ENCODE measurements around the gene CGB2.

The CGB2 gene

GRCh38 chr19:48992581-48993174 is 39.0 kb upstream of the CGB2 start:
- peaks cover 14% of the 10 kb centered on the region for H3K36me3 ChIP-seq (ENCODE audit: insufficient read depth, low read length)
- peak overlapping the region; percentile 98 for H3K4me2 ChIP-seq (ENCODE audit: low read length)
- H3K4me3 ChIP-seq (ENCODE audit: low read length), result peak overlapping the region; percentile 98
- H3K9ac ChIP-seq (ENCODE audit: low read depth, low read length), result peak overlapping the region; percentile 95
- peaks cover 33% of the 10 kb centered on the region for H3K4me1 ChIP-seq (ENCODE audit: control insufficient read depth, insufficient read depth, low read length)
- H3K27me3 ChIP-seq (ENCODE audit: control insufficient read depth, insufficient read depth, low read length), result no peaks in the 10 kb centered on the region
- H3K9me3 ChIP-seq (replicated peaks; ENCODE audit: low read length), result no peaks in the 10 kb centered on the region

GRCh38 chr19:48993175-48994034 is 38.3 kb upstream of the CGB2 start, which contains the start of the genes GYS1 and RUVBL2:
TSS of gene GYS1 (minus strand) at chr19:48993309. CDS start at chr19:48993112, 197 bp downstream.
TSS of gene RUVBL2 (plus strand) at chr19:48993887. CDS start at chr19:48993912, 25 bp downstream.
- Histone ChIP-seq H3K27me3 (ENCODE audit: control insufficient read depth, insufficient read depth, low read length) (no peaks in the 10 kb centered on the region), H3K4me1 (ENCODE audit: control insufficient read depth, insufficient read depth, low read length) (peaks cover 35% of the 10 kb centered on the region), H3K4me3 (ENCODE audit: low read length) (peak within 1 kb of the TSS; percentile 98), H3K36me3 (ENCODE audit: insufficient read depth, low read length) (peaks cover 9% of the 10 kb centered on the region), H3K9me3 (replicated peaks; ENCODE audit: low read length) (no peaks in the 10 kb centered on the region), H3K9ac (ENCODE audit: low read depth, low read length) (peak within 1 kb of the TSS; percentile 95), H3K4me2 (ENCODE audit: low read length) (peak within 1 kb of the TSS; percentile 98)

GRCh38 chr19:48994035-48994386 is 37.7 kb upstream of the CGB2 start:
- Histone ChIP-seq H3K27me3 (ENCODE audit: control insufficient read depth, insufficient read depth, low read length) (no peaks in the 10 kb centered on the region), H3K4me3 (ENCODE audit: low read length) (peak overlapping the region; percentile 82), H3K9me3 (replicated peaks; ENCODE audit: low read length) (no peaks in the 10 kb centered on the region)

GRCh38 chr19:48997972-48998371 is 33.7 kb upstream of the CGB2 start:
- Histone ChIP-seq H3K36me3 (ENCODE audit: insufficient read depth, low read length) (peaks cover 4% of the 10 kb centered on the region), H3K9ac (ENCODE audit: low read depth, low read length) (no peak overlapping the region)

More at GRCh38 chr19:48994035-48994386, 37.7 kb upstream of the CGB2 start:
- Histone ChIP-seq H3K4me2 (ENCODE audit: low read length) (peak overlapping the region; percentile 88), H3K36me3 (ENCODE audit: insufficient read depth, low read length) (peaks cover 3% of the 10 kb centered on the region), H3K4me1 (ENCODE audit: control insufficient read depth, insufficient read depth, low read length) (peaks cover 35% of the 10 kb centered on the region), H3K9ac (ENCODE audit: low read depth, low read length) (peak overlapping the region; percentile 86)

GRCh38 chr19:48999481-49000325 is 32.0 kb upstream of the CGB2 start:
- Histone ChIP-seq H3K4me1 (ENCODE audit: control insufficient read depth, insufficient read depth, low read length) (peaks cover 8% of the 10 kb centered on the region), H3K36me3 (ENCODE audit: insufficient read depth, low read length) (peaks cover 19% of the 10 kb centered on the region), H3K9me3 (replicated peaks; ENCODE audit: low read length) (no peaks in the 10 kb centered on the region), H3K4me2 (ENCODE audit: low read length) (no peak overlapping the region), H3K4me3 (ENCODE audit: low read length) (no peak overlapping the region), H3K9ac (ENCODE audit: low read depth, low read length) (no peak overlapping the region), H3K27me3 (ENCODE audit: control insufficient read depth, insufficient read depth, low read length) (no peaks in the 10 kb centered on the region)

More at GRCh38 chr19:48997972-48998371, 33.7 kb upstream of the CGB2 start:
- no peak overlapping the region for H3K4me2 ChIP-seq (ENCODE audit: low read length)
- H3K4me1 ChIP-seq (ENCODE audit: control insufficient read depth, insufficient read depth, low read length), result peaks cover 8% of the 10 kb centered on the region
- H3K4me3 ChIP-seq (ENCODE audit: low read length), result no peak overlapping the region
- no peaks in the 10 kb centered on the region for H3K27me3 ChIP-seq (ENCODE audit: control insufficient read depth, insufficient read depth, low read length)
- no peaks in the 10 kb centered on the region for H3K9me3 ChIP-seq (replicated peaks; ENCODE audit: low read length)

GRCh38 chr19:49004133-49004532 is 27.6 kb upstream of the CGB2 start:
- peaks cover 40% of the 10 kb centered on the region for H3K36me3 ChIP-seq (ENCODE audit: insufficient read depth, low read length)
- no peaks in the 10 kb centered on the region for H3K4me1 ChIP-seq (ENCODE audit: control insufficient read depth, insufficient read depth, low read length)
- no peaks in the 10 kb centered on the region for H3K9me3 ChIP-seq (replicated peaks; ENCODE audit: low read length)
- no peak overlapping the region for H3K4me3 ChIP-seq (ENCODE audit: low read length)
- no peaks in the 10 kb centered on the region for H3K27me3 ChIP-seq (ENCODE audit: control insufficient read depth, insufficient read depth, low read length)
- H3K9ac ChIP-seq (ENCODE audit: low read depth, low read length), result no peak overlapping the region
- H3K4me2 ChIP-seq (ENCODE audit: low read length), result no peak overlapping the region

- H3K4me1 ChIP-seq (ENCODE audit: control insufficient read depth, insufficient read depth, low read length), result no peaks in the 10 kb centered on the region
- H3K9ac ChIP-seq (ENCODE audit: low read depth, low read length), result no peak overlapping the region
- H3K4me2 ChIP-seq (ENCODE audit: low read length), result no peak overlapping the region
- H3K4me3 ChIP-seq (ENCODE audit: low read length), result no peak overlapping the region
- H3K9me3 ChIP-seq (replicated peaks; ENCODE audit: low read length), result no peaks in the 10 kb centered on the region
- H3K36me3 ChIP-seq (ENCODE audit: insufficient read depth, low read length), result peaks cover 48% of the 10 kb centered on the region
- no peaks in the 10 kb centered on the region for H3K27me3 ChIP-seq (ENCODE audit: control insufficient read depth, insufficient read depth, low read length)
These were observed 26.6 kb upstream of the CGB2 start for GRCh38 chr19:49004964-49005614.

GRCh38 chr19:49006905-49007304 is 24.8 kb upstream of the CGB2 start:
- Histone ChIP-seq H3K36me3 (ENCODE audit: insufficient read depth, low read length) (peaks cover 62% of the 10 kb centered on the region), H3K27me3 (ENCODE audit: control insufficient read depth, insufficient read depth, low read length) (no peaks in the 10 kb centered on the region), H3K9ac (ENCODE audit: low read depth, low read length) (no peak overlapping the region)

GRCh38 chr19:49009828-49010227 is 21.9 kb upstream of the CGB2 start:
- no peak overlapping the region for H3K9ac ChIP-seq (ENCODE audit: low read depth, low read length)
- no peak overlapping the region for H3K4me2 ChIP-seq (ENCODE audit: low read length)
- no peaks in the 10 kb centered on the region for H3K27me3 ChIP-seq (ENCODE audit: control insufficient read depth, insufficient read depth, low read length)
- H3K4me3 ChIP-seq (ENCODE audit: low read length), result no peak overlapping the region
- H3K9me3 ChIP-seq (replicated peaks; ENCODE audit: low read length), result no peaks in the 10 kb centered on the region
- H3K36me3 ChIP-seq (ENCODE audit: insufficient read depth, low read length), result peaks cover 66% of the 10 kb centered on the region
- H3K4me1 ChIP-seq (ENCODE audit: control insufficient read depth, insufficient read depth, low read length), result no peaks in the 10 kb centered on the region

More at GRCh38 chr19:49006905-49007304, 24.8 kb upstream of the CGB2 start:
- H3K4me3 ChIP-seq (ENCODE audit: low read length), result no peak overlapping the region
- H3K9me3 ChIP-seq (replicated peaks; ENCODE audit: low read length), result no peaks in the 10 kb centered on the region
- H3K4me1 ChIP-seq (ENCODE audit: control insufficient read depth, insufficient read depth, low read length), result no peaks in the 10 kb centered on the region
- no peak overlapping the region for H3K4me2 ChIP-seq (ENCODE audit: low read length)

- no peaks in the 10 kb centered on the region for H3K9me3 ChIP-seq (replicated peaks; ENCODE audit: low read length)
- H3K36me3 ChIP-seq (ENCODE audit: insufficient read depth, low read length), result peaks cover 67% of the 10 kb centered on the region
- no peak overlapping the region for H3K9ac ChIP-seq (ENCODE audit: low read depth, low read length)
These were observed 21.2 kb upstream of the CGB2 start for GRCh38 chr19:49010453-49010852.

GRCh38 chr19:49011194-49011593 is 20.5 kb upstream of the CGB2 start:
- Histone ChIP-seq H3K4me2 (ENCODE audit: low read length) (no peak overlapping the region), H3K27me3 (ENCODE audit: control insufficient read depth, insufficient read depth, low read length) (no peaks in the 10 kb centered on the region), H3K36me3 (ENCODE audit: insufficient read depth, low read length) (peaks cover 67% of the 10 kb centered on the region)

More at GRCh38 chr19:49010453-49010852, 21.2 kb upstream of the CGB2 start:
- Histone ChIP-seq H3K4me3 (ENCODE audit: low read length) (no peak overlapping the region), H3K27me3 (ENCODE audit: control insufficient read depth, insufficient read depth, low read length) (no peaks in the 10 kb centered on the region), H3K4me2 (ENCODE audit: low read length) (no peak overlapping the region), H3K4me1 (ENCODE audit: control insufficient read depth, insufficient read depth, low read length) (no peaks in the 10 kb centered on the region)

More at GRCh38 chr19:49011194-49011593, 20.5 kb upstream of the CGB2 start:
- H3K4me1 ChIP-seq (ENCODE audit: control insufficient read depth, insufficient read depth, low read length), result no peaks in the 10 kb centered on the region
- no peaks in the 10 kb centered on the region for H3K9me3 ChIP-seq (replicated peaks; ENCODE audit: low read length)
- no peak overlapping the region for H3K9ac ChIP-seq (ENCODE audit: low read depth, low read length)
- no peak overlapping the region for H3K4me3 ChIP-seq (ENCODE audit: low read length)

Data from skeletal muscle satellite cell (primary cell).